ENCODE data around the gene LHPP. TPM values are rescaled to one million over a fixed set of nuclear protein-coding genes. Genes with fewer than 3 reads are reported as not detected.
A peak's percentile ranks its signal among the peaks of the same experiment; 100 is the strongest.

LHPP gene
- polyA plus RNA-seq, 6 donors from 2014 or later = 30.5 to 89.2 (median 55.6) TPM

GRCh38 chr10:124468624-124469023 is 7.0 kb downstream of the LHPP start:
- peaks cover 27 to 30% (median 27%) of the 10 kb centered on the region in 3 donors for H3K4me1 Mint-ChIP-seq
- no peaks in the 10 kb centered on the region for H3K27me3 Mint-ChIP-seq
- peaks cover 0 to 5% of the 10 kb centered on the region in 2 donors for H3K36me3 Mint-ChIP-seq
- H3K9me3 Mint-ChIP-seq = no peaks in the 10 kb centered on the region
- DNase-seq = no peak
- ATAC-seq (ENCODE audit: low read depth in 2 of 2) = no peak
- no peak overlapping the region for H3K27ac Mint-ChIP-seq
- H3K4me3 Mint-ChIP-seq = no peak overlapping the region

GRCh38 chr10:124469956-124470484 is 8.4 kb downstream of the LHPP start:
- H3K4me1 Mint-ChIP-seq = peaks cover 16 to 21% (median 18%) of the 10 kb centered on the region in 3 donors
- peaks cover 0 to 5% of the 10 kb centered on the region in 2 donors for H3K36me3 Mint-ChIP-seq
- DNase-seq (no peak), ATAC-seq (ENCODE audit: low read depth in 2 of 2) (no peak)
- H3K27me3 Mint-ChIP-seq = no peaks in the 10 kb centered on the region
- no peak overlapping the region for H3K4me3 Mint-ChIP-seq
- no peaks in the 10 kb centered on the region for H3K9me3 Mint-ChIP-seq
- H3K27ac Mint-ChIP-seq = peak overlapping the region in 2 of 6 donors; percentile 47 to 49

GRCh38 chr10:124470544-124471434 is 9.2 kb downstream of the LHPP start:
- Mint-ChIP-seq H3K27ac (peak overlapping the region in 3 of 6 donors; percentile 47 to 63 (median 49)), H3K9me3 (no peaks in the 10 kb centered on the region), H3K27me3 (no peaks in the 10 kb centered on the region), H3K36me3 (peaks cover 0 to 5% of the 10 kb centered on the region in 2 donors), H3K4me1 (peaks cover 9 to 13% (median 10%) of the 10 kb centered on the region in 3 donors), H3K4me3 (no peak overlapping the region)
- DNase-seq = no peak
- ATAC-seq (ENCODE audit: low read depth in 2 of 2) = no peak

- ATAC-seq (ENCODE audit: low read depth in 2 of 2) = no peak
- DNase-seq = no peak
- Mint-ChIP-seq H3K27ac (peak overlapping the region in 1 of 6 donors; percentile 9), H3K4me1 (peaks cover 4 to 7% (median 5%) of the 10 kb centered on the region in 3 donors), H3K4me3 (no peak overlapping the region), H3K9me3 (no peaks in the 10 kb centered on the region), H3K36me3 (peaks cover 0 to 5% of the 10 kb centered on the region in 2 donors), H3K27me3 (no peaks in the 10 kb centered on the region)
Observed at GRCh38 chr10:124472071-124472470, 10.4 kb downstream of the LHPP start.

GRCh38 chr10:124473070-124473469 is 11.4 kb downstream of the LHPP start:
- Mint-ChIP-seq H3K27ac (peak overlapping the region in 1 of 6 donors; percentile 39), H3K27me3 (no peaks in the 10 kb centered on the region), H3K4me3 (no peak overlapping the region), H3K4me1 (peaks cover 4 to 7% (median 5%) of the 10 kb centered on the region in 3 donors), H3K36me3 (peaks cover 0 to 5% of the 10 kb centered on the region in 2 donors), H3K9me3 (no peaks in the 10 kb centered on the region)
- DNase-seq (no peak), ATAC-seq (ENCODE audit: low read depth in 2 of 2) (peak; percentile 56 to 63)

GRCh38 chr10:124474514-124475070 is 13.0 kb downstream of the LHPP start:
- peak overlapping the region in 1 of 6 donors; percentile 81 for H3K27ac Mint-ChIP-seq
- no peaks in the 10 kb centered on the region for H3K9me3 Mint-ChIP-seq
- no peak for ATAC-seq (ENCODE audit: low read depth in 2 of 2)
- no peak for DNase-seq
- no peak overlapping the region for H3K4me3 Mint-ChIP-seq
- peaks cover 1 to 2% (median 2%) of the 10 kb centered on the region in 3 donors for H3K4me1 Mint-ChIP-seq
- H3K27me3 Mint-ChIP-seq = no peaks in the 10 kb centered on the region
- no peaks in the 10 kb centered on the region for H3K36me3 Mint-ChIP-seq

GRCh38 chr10:124476043-124476725 is 14.6 kb downstream of the LHPP start:
- no peak for DNase-seq
- Mint-ChIP-seq H3K4me1 (no peaks in the 10 kb centered on the region), H3K27ac (no peak overlapping the region), H3K36me3 (no peaks in the 10 kb centered on the region), H3K4me3 (no peak overlapping the region), H3K9me3 (no peaks in the 10 kb centered on the region), H3K27me3 (no peaks in the 10 kb centered on the region)
- ATAC-seq (ENCODE audit: low read depth in 2 of 2) = no peak

GRCh38 chr10:124477614-124478363 is 16.2 kb downstream of the LHPP start:
- Mint-ChIP-seq H3K36me3 (peaks cover 0 to under 1% of the 10 kb centered on the region in 2 donors), H3K4me1 (peaks cover 0 to 8% (median 4%) of the 10 kb centered on the region in 3 donors), H3K9me3 (no peaks in the 10 kb centered on the region), H3K27ac (no peak overlapping the region), H3K4me3 (no peak overlapping the region), H3K27me3 (no peaks in the 10 kb centered on the region)
- ATAC-seq (ENCODE audit: low read depth in 2 of 2) (no peak), DNase-seq (no peak)

GRCh38 chr10:124478515-124478914 is 16.9 kb downstream of the LHPP start:
- no peak overlapping the region for H3K27ac Mint-ChIP-seq
- ATAC-seq (ENCODE audit: low read depth in 2 of 2) (no peak), DNase-seq (no peak)
- H3K4me3 Mint-ChIP-seq = no peak overlapping the region
- peaks cover 0 to 7% of the 10 kb centered on the region in 2 donors for H3K36me3 Mint-ChIP-seq
- H3K4me1 Mint-ChIP-seq = peaks cover 0 to 11% (median 11%) of the 10 kb centered on the region in 3 donors
- H3K9me3 Mint-ChIP-seq = no peaks in the 10 kb centered on the region
- H3K27me3 Mint-ChIP-seq = no peaks in the 10 kb centered on the region

- Mint-ChIP-seq H3K4me1 (peaks cover 0 to 11% (median 11%) of the 10 kb centered on the region in 3 donors), H3K4me3 (no peak overlapping the region), H3K9me3 (peaks cover 0 to 1% (median 0%) of the 10 kb centered on the region in 7 donors), H3K36me3 (peaks cover 0 to 11% of the 10 kb centered on the region in 2 donors), H3K27ac (no peak overlapping the region), H3K27me3 (no peaks in the 10 kb centered on the region)
- ATAC-seq (ENCODE audit: low read depth in 2 of 2) (no peak), DNase-seq (no peak)
Observed at GRCh38 chr10:124480860-124481259, 19.2 kb downstream of the LHPP start.

- H3K9me3 Mint-ChIP-seq = peaks cover 0 to 3% (median 0%) of the 10 kb centered on the region in 7 donors
- DNase-seq (no peak), ATAC-seq (ENCODE audit: low read depth in 2 of 2) (no peak)
- H3K36me3 Mint-ChIP-seq = peaks cover 0 to 19% of the 10 kb centered on the region in 2 donors
- H3K4me1 Mint-ChIP-seq = peaks cover 0 to 11% (median 11%) of the 10 kb centered on the region in 3 donors
- H3K4me3 Mint-ChIP-seq = no peak overlapping the region
- peak overlapping the region in 1 of 6 donors; percentile 88 for H3K27ac Mint-ChIP-seq
- no peaks in the 10 kb centered on the region for H3K27me3 Mint-ChIP-seq
Observed at GRCh38 chr10:124481717-124482116, 20.1 kb downstream of the LHPP start.

- Mint-ChIP-seq H3K4me1 (peaks cover 0 to 11% (median 11%) of the 10 kb centered on the region in 3 donors), H3K27ac (peak overlapping the region in 2 of 6 donors; percentile 22 to 38)
- no peak for ATAC-seq (ENCODE audit: low read depth in 2 of 2)
Observed at GRCh38 chr10:124482236-124482800, 20.7 kb downstream of the LHPP start.

More at GRCh38 chr10:124482236-124482800, 20.7 kb downstream of the LHPP start:
- H3K9me3 Mint-ChIP-seq = peaks cover 0 to 4% (median 0%) of the 10 kb centered on the region in 7 donors
- peaks cover 0 to 25% of the 10 kb centered on the region in 2 donors for H3K36me3 Mint-ChIP-seq
- no peak overlapping the region for H3K4me3 Mint-ChIP-seq
- no peaks in the 10 kb centered on the region for H3K27me3 Mint-ChIP-seq
- no peak for DNase-seq
